ENCODE results near the gene SMAD6. TPM values are rescaled to one million over a fixed set of nuclear protein-coding genes. Genes with fewer than 3 reads are reported as not detected.

SMAD6 gene
- total and polyA plus RNA-seq, 2 donors (not counting 1 experiment from before 2014, with no cell fraction given) = 0.03 to 0.37 TPM

DNA sequence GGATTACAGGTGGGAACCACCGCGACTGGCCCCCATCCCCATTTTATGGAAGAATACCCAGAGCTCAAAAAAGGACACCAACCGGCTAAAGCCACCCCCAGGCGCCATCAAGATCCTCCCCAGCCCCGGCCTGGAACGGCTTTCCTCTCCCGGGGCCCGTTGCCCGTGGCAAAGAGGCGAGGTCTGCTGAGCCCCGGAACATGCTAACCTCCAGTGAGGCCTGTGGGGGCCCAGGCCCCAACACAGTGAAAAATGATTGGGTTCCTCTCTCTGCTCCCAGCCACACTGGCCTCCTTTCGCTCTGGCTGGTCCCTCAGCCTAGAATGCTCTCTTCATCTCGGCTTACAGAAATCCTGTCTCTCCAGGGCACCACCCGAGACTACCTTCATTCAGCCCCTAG lies 46.5 kb upstream of the SMAD6 start:
- H3K27ac Mint-ChIP-seq = no peak overlapping the region
- H3K27ac ChIP-seq (ENCODE audit: low read length in 2 of 2) = no peak overlapping the region
- H3K79me2 ChIP-seq (ENCODE audit: control insufficient read depth, insufficient read depth, low read length) = no peaks in the 10 kb centered on the region
- 95% methylated on average over 13 of the region's 14 CpGs for WGBS (ENCODE audit: insufficient coverage)
- ChIA-PET POLR2A (no interaction called here), CTCF (interaction anchor here (0.6 to 0.7 kb wide), 2 partner anchors 30 to 178 kb away, joined by 3 read pairs; no protein-coding TSS in a partner anchor)
- no peak for DNase-seq
- peaks cover 38% of the 10 kb centered on the region for H3K27me3 Mint-ChIP-seq
- peak overlapping the region; percentile 68 for H3K4me2 ChIP-seq (replicated peaks; ENCODE audit: low read depth, low read length, poor library complexity, severe bottlenecking)
- intact Hi-C loops (cut with micrococcal nuclease) = no loop called here
- peaks cover 11% of the 10 kb centered on the region for H3K4me1 Mint-ChIP-seq
- peaks cover 0 to 6% of the 10 kb centered on the region in 2 donors for H3K4me1 ChIP-seq (ENCODE audit: control insufficient read depth in 2 of 2, insufficient read depth in 2 of 2, low read length in 2 of 2)
- no peak overlapping the region for H3K9ac ChIP-seq (ENCODE audit: low read length)
- H3K9me3 Mint-ChIP-seq (ENCODE audit: insufficient read depth) = no peaks in the 10 kb centered on the region
- peak overlapping the region; percentile 63 for H3K4me3 Mint-ChIP-seq
- ATAC-seq (ENCODE audit: low read depth) = no peak
- no peak overlapping the region for H2AFZ ChIP-seq (ENCODE audit: insufficient read depth, low read depth, low read length, poor library complexity, severe bottlenecking)
- no peaks in the 10 kb centered on the region for H3K36me3 ChIP-seq (replicated peaks in 1 of 2; ENCODE audit: control extremely low read depth in 1 of 2, control insufficient read depth in 1 of 2, extremely low read depth in 1 of 2, insufficient read depth in 2 of 2, low read length in 1 of 2)
- no peak overlapping the region for H3K4me3 ChIP-seq (ENCODE audit: control extremely low read depth in 1 of 5, extremely low read depth in 1 of 5, insufficient read depth in 1 of 5, low read depth in 2 of 5, low read length in 4 of 5)
- no peaks in the 10 kb centered on the region for H4K20me1 ChIP-seq (ENCODE audit: control insufficient read depth, insufficient read depth, low read length, poor library complexity, severe bottlenecking)
- H3K9me3 ChIP-seq (ENCODE audit: control extremely low read depth in 1 of 3, control insufficient read depth in 2 of 3, insufficient read depth in 1 of 3, low read length in 2 of 3) = no peaks in the 10 kb centered on the region
- H3K27me3 ChIP-seq (replicated peaks in 1 of 4; ENCODE audit: control extremely low read depth in 1 of 4, control insufficient read depth in 3 of 4, insufficient read depth in 4 of 4, low read length in 3 of 4) = peaks cover 0 to 4% (median 1%) of the 10 kb centered on the region in 4 experiments
- TF ChIP-seq CTCF (IDR thresholded peaks at IDR 0.05) (no peak), EZH2 (IDR thresholded peaks at IDR 0.05; ENCODE audit: borderline replicate concordance, insufficient read depth, low read depth, low read length, poor library complexity, severe bottlenecking) (no peak)

GRCh38 chr15:66655997-66656396 lies 46.0 kb upstream of the SMAD6 start:
- TF ChIP-seq CTCF (IDR thresholded peaks at IDR 0.05) (no peak), EZH2 (IDR thresholded peaks at IDR 0.05; ENCODE audit: borderline replicate concordance, insufficient read depth, low read depth, low read length, poor library complexity, severe bottlenecking) (no peak)
- Histone ChIP-seq H3K9ac (ENCODE audit: low read length) (no peak overlapping the region), H3K79me2 (ENCODE audit: control insufficient read depth, insufficient read depth, low read length) (no peaks in the 10 kb centered on the region), H3K4me1 (ENCODE audit: control insufficient read depth in 2 of 2, insufficient read depth in 2 of 2, low read length in 2 of 2) (peaks cover 0 to 6% of the 10 kb centered on the region in 2 donors), H3K27me3 (replicated peaks in 1 of 4; ENCODE audit: control extremely low read depth in 1 of 4, control insufficient read depth in 3 of 4, insufficient read depth in 4 of 4, low read length in 3 of 4) (peaks cover 0 to 4% (median 1%) of the 10 kb centered on the region in 4 experiments), H3K4me3 (ENCODE audit: control extremely low read depth in 1 of 5, extremely low read depth in 1 of 5, insufficient read depth in 1 of 5, low read depth in 2 of 5, low read length in 4 of 5) (no peak overlapping the region), H3K36me3 (replicated peaks in 1 of 2; ENCODE audit: control extremely low read depth in 1 of 2, control insufficient read depth in 1 of 2, extremely low read depth in 1 of 2, insufficient read depth in 2 of 2, low read length in 1 of 2) (no peaks in the 10 kb centered on the region), H3K27ac (ENCODE audit: low read length in 2 of 2) (no peak overlapping the region), H3K4me2 (replicated peaks; ENCODE audit: low read depth, low read length, poor library complexity, severe bottlenecking) (peak overlapping the region; percentile 68), H4K20me1 (ENCODE audit: control insufficient read depth, insufficient read depth, low read length, poor library complexity, severe bottlenecking) (no peaks in the 10 kb centered on the region), H2AFZ (ENCODE audit: insufficient read depth, low read depth, low read length, poor library complexity, severe bottlenecking) (no peak overlapping the region), H3K9me3 (ENCODE audit: control extremely low read depth in 1 of 3, control insufficient read depth in 2 of 3, insufficient read depth in 1 of 3, low read length in 2 of 3) (no peaks in the 10 kb centered on the region)
- 97% methylated on average over 2 of the region's 2 CpGs for WGBS (ENCODE audit: insufficient coverage)
- CTCF ChIA-PET = no interaction called here
- intact Hi-C loops (cut with micrococcal nuclease) = no loop called here
- H3K27me3 Mint-ChIP-seq = peaks cover 38% of the 10 kb centered on the region
- H3K4me3 Mint-ChIP-seq = no peak overlapping the region
- ATAC-seq (ENCODE audit: low read depth) (no peak), DNase-seq (no peak)
- H3K9me3 Mint-ChIP-seq (ENCODE audit: insufficient read depth) = no peaks in the 10 kb centered on the region
- POLR2A ChIA-PET = no interaction called here
- H3K4me1 Mint-ChIP-seq = peaks cover 11% of the 10 kb centered on the region
- peak overlapping the region; percentile 17 for H3K27ac Mint-ChIP-seq
